Keratinocyte (primary cell): ENCODE data around the gene ZNF454. TPM values are rescaled to one million over a fixed set of nuclear protein-coding genes. Genes with fewer than 3 reads are reported as not detected.

Source experiments
- DNase-seq: peaks from one replicate; pipeline ENCODE4 v3.0.0-alpha.2; 2011; ENCODE audit warnings: low read depth, missing footprints, low spot score
- FAIRE-seq: peaks from 2 replicates; lab custom pipeline; 2011; peaks lifted over from hg19 to GRCh38; lab: Jason Lieb, UNC
- H2AFZ ChIP-seq: 2 replicates; pipeline ENCODE4 v1.6.0; 2012; ENCODE audit warnings: low read length, control low read depth, inconsistent platforms; ENCODE audit not compliant: control insufficient read depth
- H3K27ac ChIP-seq: 2 replicates; pipeline ENCODE4 v1.5.1; 2011; ENCODE audit warnings: low read length; ENCODE audit not compliant: control insufficient read depth, insufficient read depth
- H3K27me3 ChIP-seq: 3 replicates; pipeline ENCODE4 v1.6.0; 2011; ENCODE audit warnings: low read length; ENCODE audit not compliant: control insufficient read depth, insufficient read depth; ENCODE audit errors: extremely low read depth
- H3K36me3 ChIP-seq, 2 experiments: 2 replicates in 1 of 2; 3 replicates in 1 of 2; pipeline ENCODE4 v1.5.1; 2011; ENCODE audit warnings: low read length in 2 of 2, mild to moderate bottlenecking in 1 of 2; ENCODE audit not compliant: control insufficient read depth in 2 of 2, insufficient read depth in 2 of 2; ENCODE audit errors: extremely low read depth in 1 of 2
- H3K4me1 ChIP-seq: 3 replicates; pipeline ENCODE4 v1.5.1; 2011; ENCODE audit warnings: low read length; ENCODE audit not compliant: control insufficient read depth, insufficient read depth; ENCODE audit errors: extremely low read depth
- H3K4me2 ChIP-seq: 3 replicates; pipeline ENCODE4 v1.6.0; 2011; ENCODE audit warnings: low read depth, low read length; ENCODE audit not compliant: control insufficient read depth, insufficient read depth; ENCODE audit errors: extremely low read depth
- H3K4me3 ChIP-seq, 3 experiments: fragments of 200-600 bp in 1 of 3; sonication (generic) in 1 of 3; 2 replicates in 2 of 3; 3 replicates in 1 of 3; pipeline ENCODE4 v1.5.1; 2011 to 2016; ENCODE audit warnings: low read length in 3 of 3, mild to moderate bottlenecking in 3 of 3, control low read depth in 2 of 3, inconsistent platforms in 1 of 3, low read depth in 1 of 3, mixed read lengths in 1 of 3, mixed run types in 1 of 3, moderate library complexity in 1 of 3; ENCODE audit not compliant: control insufficient read depth in 2 of 3, insufficient read depth in 2 of 3; ENCODE audit errors: extremely low read depth in 1 of 3
- H3K79me2 ChIP-seq: 2 replicates; pipeline ENCODE4 v1.6.0; 2012; ENCODE audit warnings: low read length; ENCODE audit not compliant: control insufficient read depth, insufficient read depth
- H3K9ac ChIP-seq: 3 replicates; pipeline ENCODE4 v1.6.0; 2011; ENCODE audit warnings: low read length; ENCODE audit not compliant: control insufficient read depth, insufficient read depth; ENCODE audit errors: extremely low read depth
- H3K9me1 ChIP-seq: 3 replicates; pipeline ENCODE4 v1.6.0; 2011; ENCODE audit warnings: low read length; ENCODE audit not compliant: control insufficient read depth, insufficient read depth; ENCODE audit errors: extremely low read depth
- H3K9me3 ChIP-seq: 2 replicates; pipeline ENCODE4 v1.5.1; 2012; ENCODE audit warnings: low read depth, low read length; ENCODE audit not compliant: control insufficient read depth
- H4K20me1 ChIP-seq: 3 replicates; pipeline ENCODE4 v1.6.0; 2011; ENCODE audit warnings: low read length; ENCODE audit not compliant: control insufficient read depth, insufficient read depth; ENCODE audit errors: extremely low read depth
- EZH2 ChIP-seq: IDR thresholded peaks from one replicate; pipeline ENCODE4 v1.6.1; 2012; ENCODE audit warnings: inconsistent platforms, mild to moderate bottlenecking, low read length, moderate library complexity
- dilution Hi-C: fragments of 300-500 bp; cut with MboI; formaldehyde crosslinking; loops from one replicate; pipeline ENCODE4 v1.7.0; 2020; ENCODE audit warnings: low sequenced_read_pairs; ENCODE audit not compliant: extremely low pct_ligation_motif_present
- polyA plus RNA-seq, 5 experiments: library from polyadenylated mRNA; depleted of rRNA in 3 of 5; stranded (reverse) in 3 of 5; stranded (forward) in 1 of 5; unstranded in 1 of 5; fragments of >200 nt; gene quantifications; 1 replicate in 1 of 5; 2 replicates in 3 of 5; 3 replicates in 1 of 5; pipeline versions ENCODE4 v1.2.1 to v1.2.3, GENCODE V29; 2011 to 2012; ENCODE audit warnings: missing spikeins in 2 of 5, low read depth in 1 of 5, low replicate concordance in 1 of 5
- TF ChIP-seq, protein P1 (sequence below), 3 experiments: IDR thresholded peaks in 1 of 3; conservative IDR thresholded peaks in 1 of 3; optimal IDR thresholded peaks in 1 of 3; 2 replicates in 2 of 3; 3 replicates in 1 of 3; pipeline versions ENCODE3 to v1.5.1; 2011; ENCODE audit warnings: low read length in 3 of 3, mild to moderate bottlenecking in 3 of 3, moderate library complexity in 2 of 3, control low read depth in 1 of 3, inconsistent platforms in 1 of 3; ENCODE audit not compliant: insufficient read depth in 2 of 3; ENCODE audit errors: extremely low read depth in 1 of 3

The ZNF454 gene
- polyA plus RNA-seq, 1 donor (not counting 4 experiments of a cell fraction or from before 2014, with no cell fraction given), result 0.08 TPM

- H4K20me1 ChIP-seq, result no peaks in the 10 kb centered on the region
- dilution Hi-C loops, result no loop called here
- peaks cover 7% of the 10 kb centered on the region for H3K9me3 ChIP-seq
- no peaks in the 10 kb centered on the region for H3K79me2 ChIP-seq
- peaks cover 14% of the 10 kb centered on the region for H3K27me3 ChIP-seq
- H3K4me3 ChIP-seq, result no peak overlapping the region
- H3K36me3 ChIP-seq, result no peaks in the 10 kb centered on the region
- TF ChIP-seq EZH2, result no peak
- TF ChIP-seq, protein P1, sequence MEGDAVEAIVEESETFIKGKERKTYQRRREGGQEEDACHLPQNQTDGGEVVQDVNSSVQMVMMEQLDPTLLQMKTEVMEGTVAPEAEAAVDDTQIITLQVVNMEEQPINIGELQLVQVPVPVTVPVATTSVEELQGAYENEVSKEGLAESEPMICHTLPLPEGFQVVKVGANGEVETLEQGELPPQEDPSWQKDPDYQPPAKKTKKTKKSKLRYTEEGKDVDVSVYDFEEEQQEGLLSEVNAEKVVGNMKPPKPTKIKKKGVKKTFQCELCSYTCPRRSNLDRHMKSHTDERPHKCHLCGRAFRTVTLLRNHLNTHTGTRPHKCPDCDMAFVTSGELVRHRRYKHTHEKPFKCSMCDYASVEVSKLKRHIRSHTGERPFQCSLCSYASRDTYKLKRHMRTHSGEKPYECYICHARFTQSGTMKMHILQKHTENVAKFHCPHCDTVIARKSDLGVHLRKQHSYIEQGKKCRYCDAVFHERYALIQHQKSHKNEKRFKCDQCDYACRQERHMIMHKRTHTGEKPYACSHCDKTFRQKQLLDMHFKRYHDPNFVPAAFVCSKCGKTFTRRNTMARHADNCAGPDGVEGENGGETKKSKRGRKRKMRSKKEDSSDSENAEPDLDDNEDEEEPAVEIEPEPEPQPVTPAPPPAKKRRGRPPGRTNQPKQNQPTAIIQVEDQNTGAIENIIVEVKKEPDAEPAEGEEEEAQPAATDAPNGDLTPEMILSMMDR (optimal IDR thresholded peaks at IDR 0.05 in 1 of 3, IDR thresholded peaks at IDR 0.05 in 1 of 3, conservative IDR thresholded peaks at IDR 0.05 in 1 of 3; ENCODE audit: extremely low read depth in 1 of 3, insufficient read depth in 2 of 3, low read length in 3 of 3), result no peak
- H3K9ac ChIP-seq, result no peak overlapping the region
- H3K9me1 ChIP-seq, result no peaks in the 10 kb centered on the region
- H3K4me1 ChIP-seq, result no peaks in the 10 kb centered on the region
- H2AFZ ChIP-seq, result no peak overlapping the region
- H3K4me2 ChIP-seq, result no peak overlapping the region
- no peak for DNase-seq
- FAIRE-seq, result no peak
- no peak overlapping the region for H3K27ac ChIP-seq
Measured at GRCh38 chr5:178992291-178992895, 51.4 kb downstream of the ZNF454 start.

GRCh38 chr5:178993236-178993765, 52.3 kb downstream of the ZNF454 start:
- H3K27me3 ChIP-seq, result peaks cover 14% of the 10 kb centered on the region
- DNase-seq (no peak), FAIRE-seq (no peak)
- peaks cover 7% of the 10 kb centered on the region for H3K9me3 ChIP-seq
- H3K9ac ChIP-seq, result no peak overlapping the region
- H3K27ac ChIP-seq, result no peak overlapping the region
- H3K4me2 ChIP-seq, result no peak overlapping the region
- no peak overlapping the region for H3K4me3 ChIP-seq
- TF ChIP-seq, protein P1 (optimal IDR thresholded peaks at IDR 0.05 in 1 of 3, IDR thresholded peaks at IDR 0.05 in 1 of 3, conservative IDR thresholded peaks at IDR 0.05 in 1 of 3; ENCODE audit: extremely low read depth in 1 of 3, insufficient read depth in 2 of 3, low read length in 3 of 3), result no peak
- no peak for TF ChIP-seq EZH2
- no peaks in the 10 kb centered on the region for H3K4me1 ChIP-seq
- no peaks in the 10 kb centered on the region for H3K9me1 ChIP-seq
- H3K79me2 ChIP-seq, result no peaks in the 10 kb centered on the region
- dilution Hi-C loops, result no loop called here
- no peaks in the 10 kb centered on the region for H3K36me3 ChIP-seq
- no peak overlapping the region for H2AFZ ChIP-seq
- H4K20me1 ChIP-seq, result no peaks in the 10 kb centered on the region
